Kidney (tissue), 22 donors: ENCODE data around the gene DHRS7C. TPM values are rescaled to one million over a fixed set of nuclear protein-coding genes. Genes with fewer than 3 reads are reported as not detected.

Experiments used
- DNase-seq, 5 donors: peaks; one replicate each; pipeline ENCODE4 v3.0.0-alpha.2; 2013 to 2020
- FAIRE-seq: peaks from 2 replicates; lab custom pipeline; 2012; peaks lifted over from hg19 to GRCh38; lab: Jason Lieb, UNC
- H3K27ac ChIP-seq, 2 donors: one replicate each; pipeline ENCODE4 v1.7.0; 2013; ENCODE audit warnings: low read depth in 2 of 2, low read length in 2 of 2, inconsistent platforms in 1 of 2
- H3K27me3 ChIP-seq: one replicate; pipeline ENCODE4 v1.7.1; 2013; ENCODE audit warnings: low read length, inconsistent platforms; ENCODE audit not compliant: control insufficient read depth, insufficient read depth
- H3K36me3 ChIP-seq, 3 donors: one replicate each; pipeline versions ENCODE4 v1.7.0 to v1.7.1; 2013; ENCODE audit warnings: low read length in 3 of 3, control low read depth in 1 of 3, inconsistent platforms in 1 of 3; ENCODE audit not compliant: insufficient read depth in 3 of 3, control insufficient read depth in 2 of 3
- H3K4me1 ChIP-seq, 3 donors: one replicate each; pipeline versions ENCODE4 v1.7.0 to v1.7.1; 2013; ENCODE audit warnings: low read length in 3 of 3, inconsistent platforms in 1 of 3, low read depth in 1 of 3; ENCODE audit not compliant: control insufficient read depth in 2 of 3, insufficient read depth in 2 of 3
- H3K4me3 ChIP-seq, 3 donors: one replicate each; pipeline versions ENCODE4 v1.7.0 to v1.8.1; 2013; ENCODE audit warnings: low read length in 3 of 3, control low read depth in 1 of 3, inconsistent platforms in 1 of 3
- H3K9ac ChIP-seq, 3 donors: one replicate each; pipeline versions ENCODE4 v1.7.0 to v1.7.1; 2013; ENCODE audit warnings: low read length in 3 of 3, control low read depth in 1 of 3, inconsistent platforms in 1 of 3
- H3K9me3 ChIP-seq, 3 donors: one replicate each; pipeline versions ENCODE4 v1.7.0 to v1.7.1; 2013; ENCODE audit warnings: low read length in 3 of 3, control low read depth in 1 of 3, inconsistent platforms in 1 of 3; ENCODE audit not compliant: control insufficient read depth in 2 of 3, insufficient read depth in 1 of 3
- intact Hi-C: fragments of 100-400 bp; cut with DNase I; formaldehyde crosslinking; loops from one replicate; pipeline ENCODE4 v1.11.1; 2022
- long read RNA-seq, 10 donors: library from polyadenylated mRNA in 1 of 10; unstranded in 1 of 10; transcript quantifications; one replicate each; pipeline ENCODE4 v2.0.0 and lab custom pipeline, GENCODE V29; 2021 to 2026
- polyA plus RNA-seq: library from polyadenylated mRNA; stranded (reverse); fragments of 350-450 nt; fragmentation: Illumina TruSeq; extraction: RNeasy Lipid Tissue Mini Kit (QIAGEN cat#74804); gene quantifications from one replicate; pipeline ENCODE4 v1.2.3, GENCODE V29; 2014; ENCODE audit warnings: low read depth, low replicate concordance; ENCODE audit not compliant: insufficient read depth
- total RNA-seq: library from RNA; stranded (reverse); fragmentation: NEBNext Ultra II Directional; extraction: Animal tissue kit (Norgen Biotek cat#: 25700); gene quantifications from one replicate; pipeline ENCODE4 v1.2.1, GENCODE V29; 2021
- TF ChIP-seq, protein P1 (sequence below): IDR thresholded peaks from 3 replicates; pipeline ENCODE4 v1.5.1; 2012; ENCODE audit warnings: mild to moderate bottlenecking, moderate library complexity, borderline replicate concordance; ENCODE audit not compliant: insufficient read depth; ENCODE audit errors: extremely low read depth
- donor health status: control.
- donor health status: control.
- donor health status: control.
- donor health status: control.
- donor health status: control.
- donor health status: DM: yes; HTN: yes; CAD: no.
- donor health status: Normal renal cell carcinoma (clear cell type).

Gene DHRS7C
- not detected for total RNA-seq
- polyA plus RNA-seq, result not detected
- long read RNA-seq, donor 1, result 0 reads
- long read RNA-seq, donor 2, result 0 reads
- long read RNA-seq, donor 3, result 0 reads
- long read RNA-seq, donor 4, result 0 reads
- long read RNA-seq, donor 5, result 0 reads
- long read RNA-seq, donor 6, result 0 reads
- long read RNA-seq, donor 7, result 0 reads
- long read RNA-seq, donor 8, result 0 reads
- long read RNA-seq, donor 9, result 0 reads
- long read RNA-seq, donor 10, result 0 reads

GRCh38 chr17:9790889-9791876 is at the start of gene DHRS7C:
DHRS7C (minus strand) TSS chr17:9791592; CDS start chr17:9791284, 308 bp downstream.
- intact Hi-C loops, result no loop called here

DNA sequence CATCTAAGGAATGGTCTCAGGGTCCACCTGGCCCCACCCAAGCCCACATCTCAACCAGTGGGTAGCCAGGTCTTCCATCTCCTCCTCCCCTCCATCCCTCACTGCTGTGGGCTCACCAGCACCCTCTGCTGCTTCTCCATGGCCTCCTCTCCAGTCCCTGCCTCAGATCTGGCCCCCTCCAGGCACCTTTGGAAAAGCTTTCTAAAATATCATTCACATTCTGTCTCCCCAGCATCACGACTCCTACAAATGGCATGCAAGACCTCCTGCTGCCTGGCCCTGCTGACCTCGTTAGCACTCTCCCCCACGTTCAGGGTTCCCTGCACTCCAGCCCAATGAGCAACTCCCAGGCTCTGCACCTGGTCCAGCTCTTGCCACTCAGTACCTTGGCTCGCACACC is 48.0 kb upstream of the DHRS7C start:
- Histone ChIP-seq H3K9ac (no peak overlapping the region), H3K9me3 (no peaks in the 10 kb centered on the region), H3K4me1 (no peaks in the 10 kb centered on the region), H3K27me3 (no peaks in the 10 kb centered on the region), H3K27ac (no peak overlapping the region), H3K4me3 (no peak overlapping the region), H3K36me3 (no peaks in the 10 kb centered on the region)
- no peak for DNase-seq
- intact Hi-C loops, result no loop called here
- TF ChIP-seq, protein P1, sequence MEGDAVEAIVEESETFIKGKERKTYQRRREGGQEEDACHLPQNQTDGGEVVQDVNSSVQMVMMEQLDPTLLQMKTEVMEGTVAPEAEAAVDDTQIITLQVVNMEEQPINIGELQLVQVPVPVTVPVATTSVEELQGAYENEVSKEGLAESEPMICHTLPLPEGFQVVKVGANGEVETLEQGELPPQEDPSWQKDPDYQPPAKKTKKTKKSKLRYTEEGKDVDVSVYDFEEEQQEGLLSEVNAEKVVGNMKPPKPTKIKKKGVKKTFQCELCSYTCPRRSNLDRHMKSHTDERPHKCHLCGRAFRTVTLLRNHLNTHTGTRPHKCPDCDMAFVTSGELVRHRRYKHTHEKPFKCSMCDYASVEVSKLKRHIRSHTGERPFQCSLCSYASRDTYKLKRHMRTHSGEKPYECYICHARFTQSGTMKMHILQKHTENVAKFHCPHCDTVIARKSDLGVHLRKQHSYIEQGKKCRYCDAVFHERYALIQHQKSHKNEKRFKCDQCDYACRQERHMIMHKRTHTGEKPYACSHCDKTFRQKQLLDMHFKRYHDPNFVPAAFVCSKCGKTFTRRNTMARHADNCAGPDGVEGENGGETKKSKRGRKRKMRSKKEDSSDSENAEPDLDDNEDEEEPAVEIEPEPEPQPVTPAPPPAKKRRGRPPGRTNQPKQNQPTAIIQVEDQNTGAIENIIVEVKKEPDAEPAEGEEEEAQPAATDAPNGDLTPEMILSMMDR, result no peak
- no peak for FAIRE-seq

More at GRCh38 chr17:9790889-9791876, at the start of gene DHRS7C:
- H3K9me3 ChIP-seq, result no peaks in the 10 kb centered on the region
- no peak within 1 kb of the TSS for H3K4me3 ChIP-seq
- no peak within 1 kb of the TSS for H3K9ac ChIP-seq
- no peaks in the 10 kb centered on the region for H3K4me1 ChIP-seq
- TF ChIP-seq, protein P1, result no peak
- FAIRE-seq (no peak), DNase-seq (peak in 2 of 5 donors; percentile 14 to 18)
- no peaks in the 10 kb centered on the region for H3K36me3 ChIP-seq
- H3K27me3 ChIP-seq, result no peaks in the 10 kb centered on the region
- no peak within 1 kb of the TSS for H3K27ac ChIP-seq

DNA sequence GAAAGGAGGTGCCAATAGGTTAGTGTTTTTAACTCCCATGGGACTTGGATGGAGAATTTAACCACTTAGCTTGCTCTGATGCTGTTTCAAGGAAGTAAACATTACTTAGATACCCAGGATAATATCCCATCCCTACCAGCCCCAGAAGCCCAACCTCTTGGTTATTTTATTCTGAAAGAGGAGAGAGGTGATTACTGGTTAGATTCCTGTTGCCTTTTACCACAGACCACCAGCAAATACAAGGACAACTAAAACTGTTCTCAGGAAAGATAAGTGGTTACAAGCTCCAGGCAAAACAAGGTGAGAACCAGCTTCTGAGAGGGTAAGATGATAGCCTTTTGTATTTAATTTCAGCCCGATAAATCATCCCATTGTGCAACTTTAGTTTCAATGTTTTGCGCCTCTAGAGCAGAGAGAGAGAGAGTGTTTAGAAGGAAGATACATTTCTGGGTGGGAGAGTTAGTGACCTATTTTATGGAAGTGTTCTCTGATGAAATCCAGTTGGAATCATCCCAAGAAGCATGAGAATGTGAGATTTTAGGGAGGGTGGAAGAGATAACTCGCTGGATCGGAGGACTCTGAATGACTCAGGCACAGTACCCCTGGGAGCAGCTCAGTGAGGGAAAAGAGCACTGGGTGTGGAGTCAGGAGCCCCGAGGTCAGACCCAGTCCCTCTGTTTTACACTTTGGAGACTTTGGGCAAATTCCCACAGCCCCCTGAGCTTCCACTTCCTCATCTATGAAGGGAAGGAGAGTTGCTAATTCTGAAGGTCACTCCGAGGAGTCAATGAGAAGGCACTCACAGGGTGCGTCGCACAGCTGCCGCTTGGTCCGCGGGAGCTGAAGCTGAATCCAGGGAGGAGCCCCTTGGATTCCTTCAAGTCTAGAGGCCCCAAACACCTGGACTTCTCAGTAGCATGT is 46.4 kb upstream of the DHRS7C start:
- H3K4me3 ChIP-seq, result no peak overlapping the region
- H3K27me3 ChIP-seq, result no peaks in the 10 kb centered on the region
- DNase-seq, result peak in 2 of 5 donors; percentile 41 to 71
- no peaks in the 10 kb centered on the region for H3K4me1 ChIP-seq
- TF ChIP-seq, protein P1, result no peak
- no peak overlapping the region for H3K9ac ChIP-seq
- H3K36me3 ChIP-seq, result no peaks in the 10 kb centered on the region
- FAIRE-seq, result no peak
- no peak overlapping the region for H3K27ac ChIP-seq
- intact Hi-C loops, result no loop called here
- H3K9me3 ChIP-seq, result no peaks in the 10 kb centered on the region
